DMS114 treated with DMSO at 0.1 percent for 48 hours (cell line): Measurements from ENCODE around the gene DNER.
A peak's percentile ranks its signal among the peaks of the same experiment; 100 is the strongest.
"Not testable (repeated sequence)": the region's sequence is repeated elsewhere in the genome, so short reads cannot be mapped to it uniquely, and the experiment has no call there.

Experiments
- DNase-seq: peaks from one replicate; lab custom pipeline; 2025; ENCODE audit not compliant: unreplicated experiment; lab: John Stamatoyannopoulos, UW

DNER gene

GRCh38 chr2:229715895-229716507, 1.6 kb upstream of the DNER start:
- DNase-seq, result peak; percentile 34

GRCh38 chr2:229714736-229715541, 584 bp upstream of the DNER start:
- DNase-seq, result no peak

GRCh38 chr2:229713371-229714079, 830 bp downstream of the DNER start:
- peak; percentile 23 for DNase-seq

- no peak for DNase-seq
Observed at GRCh38 chr2:229712136-229712535, 2.2 kb downstream of the DNER start.

GRCh38 chr2:229708335-229708734, 6.0 kb downstream of the DNER start:
- no peak for DNase-seq

- DNase-seq, result no peak
Observed at GRCh38 chr2:229703909-229704630, 10.3 kb downstream of the DNER start.

- no peak for DNase-seq
Observed at GRCh38 chr2:229701716-229702115, 12.6 kb downstream of the DNER start.

- no peak for DNase-seq
Observed at GRCh38 chr2:229701062-229701461, 13.3 kb downstream of the DNER start.

- DNase-seq, result no peak
Observed at GRCh38 chr2:229695961-229696360, 18.4 kb downstream of the DNER start.

GRCh38 chr2:229693845-229694244, 20.5 kb downstream of the DNER start:
- DNase-seq, result not testable (repeated sequence)

- no peak for DNase-seq
Observed at GRCh38 chr2:229691631-229692030, 22.7 kb downstream of the DNER start.

- DNase-seq, result no peak
Observed at GRCh38 chr2:229689307-229689839, 25.0 kb downstream of the DNER start.

GRCh38 chr2:229688141-229688540, 26.2 kb downstream of the DNER start:
- DNase-seq, result no peak

GRCh38 chr2:229686122-229686919, 28.0 kb downstream of the DNER start:
- no peak for DNase-seq

GRCh38 chr2:229684942-229685562, 29.3 kb downstream of the DNER start:
- DNase-seq, result no peak

- DNase-seq, result no peak
Observed at GRCh38 chr2:229679393-229680125, 34.8 kb downstream of the DNER start.

- DNase-seq, result no peak
Observed at GRCh38 chr2:229675569-229675968, 38.8 kb downstream of the DNER start.

- DNase-seq, result no peak
Observed at GRCh38 chr2:229674830-229675530, 39.4 kb downstream of the DNER start.

- DNase-seq, result no peak
Observed at GRCh38 chr2:229673676-229674075, 40.7 kb downstream of the DNER start.
